ENCODE measurements around the gene ST7L.
"Not testable (repeated sequence)": the region's sequence is repeated elsewhere in the genome, so short reads cannot be mapped to it uniquely, and the experiment has no call there.

ST7L gene

GRCh38 chr1:112505400-112505785 is 113.5 kb downstream of the ST7L start:
- H3K27me3 ChIP-seq (ENCODE audit: control insufficient read depth, insufficient read depth, low read length) = peaks cover 95% of the 10 kb centered on the region
- H3K4me3 ChIP-seq (ENCODE audit: low read length) = no peak overlapping the region
- no peak overlapping the region for H3K27ac ChIP-seq (ENCODE audit: low read length)
- peaks cover 11% of the 10 kb centered on the region for H3K4me1 ChIP-seq (ENCODE audit: control insufficient read depth, low read depth, low read length)
- H3K9ac ChIP-seq (ENCODE audit: low read length) = no peak overlapping the region
- H3K36me3 ChIP-seq (ENCODE audit: control insufficient read depth, low read depth, low read length) = no peaks in the 10 kb centered on the region
- no peaks in the 10 kb centered on the region for H3K9me3 ChIP-seq (ENCODE audit: control insufficient read depth, low read depth, low read length)

- Histone ChIP-seq H3K4me3 (ENCODE audit: low read length) (no peak overlapping the region), H3K9me3 (ENCODE audit: control insufficient read depth, low read depth, low read length) (no peaks in the 10 kb centered on the region), H3K27me3 (ENCODE audit: control insufficient read depth, insufficient read depth, low read length) (peaks cover 92% of the 10 kb centered on the region), H3K36me3 (ENCODE audit: control insufficient read depth, low read depth, low read length) (no peaks in the 10 kb centered on the region), H3K27ac (ENCODE audit: low read length) (no peak overlapping the region), H3K4me1 (ENCODE audit: control insufficient read depth, low read depth, low read length) (peaks cover 6% of the 10 kb centered on the region), H3K9ac (ENCODE audit: low read length) (no peak overlapping the region)
These were observed 114.1 kb downstream of the ST7L start for GRCh38 chr1:112504661-112505399.

DNA sequence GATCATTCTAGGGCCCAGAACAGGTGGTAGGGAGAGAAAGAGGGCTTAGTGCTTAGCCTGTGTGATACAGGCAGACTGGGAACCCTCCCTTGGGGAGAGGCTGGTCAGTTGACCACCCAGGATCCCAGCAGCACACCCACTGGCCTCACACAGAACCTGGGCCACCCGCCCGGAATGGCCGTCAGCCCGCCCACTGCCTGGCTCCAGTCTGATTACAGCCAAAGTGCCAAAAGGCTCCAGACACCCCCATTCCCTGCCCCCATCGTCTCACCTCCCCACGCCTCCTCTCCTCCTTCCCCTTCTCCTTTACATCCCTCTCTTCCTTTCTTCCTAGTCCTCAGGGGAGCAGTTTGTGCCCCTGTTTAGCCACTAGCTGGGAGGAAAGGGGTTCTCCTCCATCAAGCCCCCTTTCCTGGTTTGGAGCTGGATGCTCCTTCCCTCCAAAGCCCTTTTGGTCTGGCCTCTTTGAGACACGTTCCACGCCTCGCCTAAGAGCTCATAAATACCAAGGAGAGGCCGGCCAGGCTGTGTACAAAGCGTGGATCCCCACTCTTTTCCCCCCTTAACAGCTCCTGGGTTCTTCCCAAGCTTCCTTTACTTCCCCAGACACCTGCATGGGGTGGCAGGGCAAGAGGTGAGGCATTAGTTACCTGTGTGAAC is 114.8 kb downstream of the ST7L start:
- Histone ChIP-seq H3K4me1 (ENCODE audit: control insufficient read depth, low read depth, low read length) (peaks cover 5% of the 10 kb centered on the region), H3K9ac (ENCODE audit: low read length) (no peak overlapping the region), H3K27ac (ENCODE audit: low read length) (no peak overlapping the region), H3K36me3 (ENCODE audit: control insufficient read depth, low read depth, low read length) (no peaks in the 10 kb centered on the region), H3K4me3 (ENCODE audit: low read length) (no peak overlapping the region), H3K27me3 (ENCODE audit: control insufficient read depth, insufficient read depth, low read length) (peaks cover 90% of the 10 kb centered on the region), H3K9me3 (ENCODE audit: control insufficient read depth, low read depth, low read length) (no peaks in the 10 kb centered on the region)

DNA sequence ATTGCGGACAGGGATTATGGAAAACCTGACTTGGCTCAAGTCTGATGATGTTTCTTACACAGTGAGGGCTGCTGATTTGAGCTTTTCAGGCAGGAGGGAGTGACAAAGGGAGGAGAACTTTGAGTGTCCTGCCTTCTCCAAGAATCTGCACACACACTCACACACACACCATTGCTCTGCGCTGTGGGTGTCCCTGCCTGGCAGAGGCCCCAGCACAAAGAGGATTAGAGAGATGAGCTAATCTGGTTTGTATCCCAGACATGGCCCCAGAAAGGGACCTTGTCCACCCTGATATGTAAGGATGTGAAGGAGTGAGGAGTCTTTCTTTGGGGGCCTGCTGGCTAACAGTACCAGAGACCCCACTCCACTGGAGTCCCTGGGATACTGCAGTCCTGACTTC is 116.1 kb downstream of the ST7L start:
- Histone ChIP-seq H3K27me3 (ENCODE audit: control insufficient read depth, insufficient read depth, low read length) (peaks cover 77% of the 10 kb centered on the region), H3K9ac (ENCODE audit: low read length) (no peak overlapping the region), H3K4me1 (ENCODE audit: control insufficient read depth, low read depth, low read length) (peaks cover 5% of the 10 kb centered on the region), H3K9me3 (ENCODE audit: control insufficient read depth, low read depth, low read length) (no peaks in the 10 kb centered on the region), H3K4me3 (ENCODE audit: low read length) (peak overlapping the region; percentile 57), H3K27ac (ENCODE audit: low read length) (no peak overlapping the region), H3K36me3 (ENCODE audit: control insufficient read depth, low read depth, low read length) (no peaks in the 10 kb centered on the region)

DNA sequence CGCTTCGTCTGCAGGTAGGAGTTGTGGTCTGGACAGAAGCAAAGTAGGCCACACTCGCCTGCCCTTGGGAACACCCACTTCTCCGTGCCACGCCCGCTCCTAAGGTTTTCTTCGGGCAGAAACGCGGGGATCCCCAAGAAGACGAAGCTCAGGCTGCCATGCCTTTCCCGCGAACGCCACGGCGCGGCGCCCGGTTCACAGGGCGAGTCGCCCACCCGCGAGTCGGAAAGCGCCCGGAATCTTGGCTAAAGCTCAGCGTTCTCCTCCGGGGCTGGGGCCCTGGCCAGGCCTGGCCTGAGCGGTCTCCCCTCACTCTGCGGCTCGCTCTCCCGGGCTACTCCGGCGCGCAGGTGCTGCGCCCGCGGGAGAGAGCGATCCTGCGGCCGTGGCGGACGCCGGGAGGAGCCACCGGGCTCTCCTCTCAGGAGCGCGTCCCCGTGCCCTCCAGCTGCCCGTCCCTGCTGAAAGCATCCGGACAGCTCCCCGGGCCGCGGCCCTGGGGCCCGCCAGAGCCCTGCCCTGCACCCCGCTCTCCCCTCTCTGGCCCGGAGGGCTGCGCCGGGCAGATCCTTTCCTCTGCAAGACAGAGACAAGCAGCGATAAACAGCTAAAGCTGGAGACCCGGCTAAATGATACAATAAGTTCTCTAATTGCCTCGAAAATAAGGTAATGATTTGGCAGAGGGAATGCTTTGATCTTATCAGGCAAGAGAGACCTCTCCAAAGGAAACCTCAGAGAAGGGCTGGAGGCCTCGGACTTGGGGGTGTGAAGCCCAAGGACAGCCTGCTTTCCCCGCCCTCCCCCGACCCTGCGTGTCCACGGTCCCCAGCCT is 116.9 kb downstream of the ST7L start:
- no peak overlapping the region for H3K27ac ChIP-seq (ENCODE audit: low read length)
- peaks cover 5% of the 10 kb centered on the region for H3K4me1 ChIP-seq (ENCODE audit: control insufficient read depth, low read depth, low read length)
- peak overlapping the region; percentile 57 for H3K4me3 ChIP-seq (ENCODE audit: low read length)
- no peaks in the 10 kb centered on the region for H3K9me3 ChIP-seq (ENCODE audit: control insufficient read depth, low read depth, low read length)
- peaks cover 69% of the 10 kb centered on the region for H3K27me3 ChIP-seq (ENCODE audit: control insufficient read depth, insufficient read depth, low read length)
- no peak overlapping the region for H3K9ac ChIP-seq (ENCODE audit: low read length)
- H3K36me3 ChIP-seq (ENCODE audit: control insufficient read depth, low read depth, low read length) = no peaks in the 10 kb centered on the region

DNA sequence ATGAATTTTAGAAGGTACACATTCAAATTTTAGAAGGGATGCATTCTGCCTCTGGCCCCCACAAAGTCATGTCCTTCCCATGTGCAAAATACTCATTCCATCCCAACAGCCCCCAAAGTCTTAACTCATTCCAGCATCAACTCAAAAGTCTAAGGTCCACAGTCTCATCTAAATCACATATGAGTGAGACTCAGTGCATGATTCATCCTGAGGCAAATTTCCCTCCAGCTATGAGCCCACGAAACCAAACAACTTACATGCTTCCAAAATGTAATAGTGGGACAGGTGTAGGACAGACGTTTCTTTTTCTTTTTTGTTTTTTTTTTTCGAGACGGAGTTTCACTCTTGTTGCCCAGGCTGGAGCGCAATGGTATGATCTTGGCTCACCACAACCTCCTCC is 122.7 kb downstream of the ST7L start:
- Histone ChIP-seq H3K36me3 (ENCODE audit: control insufficient read depth, low read depth, low read length) (no peaks in the 10 kb centered on the region), H3K27ac (ENCODE audit: low read length) (no peak overlapping the region), H3K9me3 (ENCODE audit: control insufficient read depth, low read depth, low read length) (no peaks in the 10 kb centered on the region), H3K27me3 (ENCODE audit: control insufficient read depth, insufficient read depth, low read length) (peaks cover 14% of the 10 kb centered on the region), H3K4me1 (ENCODE audit: control insufficient read depth, low read depth, low read length) (no peaks in the 10 kb centered on the region), H3K4me3 (ENCODE audit: low read length) (no peak overlapping the region), H3K9ac (ENCODE audit: low read length) (no peak overlapping the region)

DNA sequence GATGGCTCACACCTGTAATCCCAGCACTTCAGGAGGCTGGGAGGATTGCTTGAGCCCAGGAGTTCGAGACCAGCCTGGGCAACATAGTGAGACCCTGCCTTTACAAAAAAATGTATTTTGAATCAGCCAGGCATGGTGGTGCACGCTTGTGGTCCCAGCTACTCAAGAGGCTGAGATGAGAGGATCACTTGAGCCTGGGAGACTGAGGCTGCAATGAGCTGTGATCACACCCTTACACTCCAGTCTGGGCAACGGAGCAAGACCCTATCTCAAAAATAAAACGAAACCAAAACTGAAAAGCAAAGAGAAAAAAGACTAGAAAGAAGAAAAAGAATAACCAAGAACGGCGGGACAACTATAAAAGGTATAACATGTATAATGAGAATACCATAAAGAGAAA is 125.6 kb downstream of the ST7L start:
- Histone ChIP-seq H3K4me3 (ENCODE audit: low read length) (no peak overlapping the region), H3K27me3 (ENCODE audit: control insufficient read depth, insufficient read depth, low read length) (no peaks in the 10 kb centered on the region), H3K9me3 (ENCODE audit: control insufficient read depth, low read depth, low read length) (no peaks in the 10 kb centered on the region), H3K9ac (ENCODE audit: low read length) (no peak overlapping the region), H3K4me1 (ENCODE audit: control insufficient read depth, low read depth, low read length) (no peaks in the 10 kb centered on the region), H3K27ac (ENCODE audit: low read length) (no peak overlapping the region), H3K36me3 (ENCODE audit: control insufficient read depth, low read depth, low read length) (no peaks in the 10 kb centered on the region)

DNA sequence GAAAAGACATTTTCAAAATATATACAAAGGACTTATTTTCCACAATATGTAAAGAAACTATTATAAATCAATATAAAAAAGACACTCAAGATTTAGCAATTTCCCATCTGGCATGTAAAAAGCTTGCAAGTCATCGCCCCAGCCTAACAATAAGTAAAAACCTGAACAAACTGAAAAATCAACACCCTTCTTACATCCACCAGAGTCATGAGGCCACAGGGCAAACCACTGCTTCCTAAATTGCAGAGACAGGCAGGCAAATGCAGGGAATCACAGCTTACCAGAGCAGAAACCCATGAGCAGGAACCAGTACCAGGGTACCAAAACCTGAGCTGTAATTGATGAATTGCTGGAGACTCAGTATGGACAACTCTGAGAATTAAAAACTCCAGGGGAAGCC is 126.9 kb downstream of the ST7L start:
- Histone ChIP-seq H3K9ac (ENCODE audit: low read length) (no peak overlapping the region), H3K36me3 (ENCODE audit: control insufficient read depth, low read depth, low read length) (no peaks in the 10 kb centered on the region), H3K4me1 (ENCODE audit: control insufficient read depth, low read depth, low read length) (no peaks in the 10 kb centered on the region), H3K4me3 (ENCODE audit: low read length) (no peak overlapping the region), H3K27ac (ENCODE audit: low read length) (no peak overlapping the region), H3K27me3 (ENCODE audit: control insufficient read depth, insufficient read depth, low read length) (no peaks in the 10 kb centered on the region), H3K9me3 (ENCODE audit: control insufficient read depth, low read depth, low read length) (no peaks in the 10 kb centered on the region)

- Histone ChIP-seq H3K27me3 (ENCODE audit: control insufficient read depth, insufficient read depth, low read length) (no peaks in the 10 kb centered on the region), H3K36me3 (ENCODE audit: control insufficient read depth, low read depth, low read length) (no peaks in the 10 kb centered on the region), H3K4me1 (ENCODE audit: control insufficient read depth, low read depth, low read length) (no peaks in the 10 kb centered on the region), H3K9me3 (ENCODE audit: control insufficient read depth, low read depth, low read length) (no peaks in the 10 kb centered on the region), H3K4me3 (ENCODE audit: low read length) (no peak overlapping the region), H3K27ac (ENCODE audit: low read length) (no peak overlapping the region), H3K9ac (ENCODE audit: low read length) (no peak overlapping the region)
These were observed 130.8 kb downstream of the ST7L start for GRCh38 chr1:112488141-112488540.

DNA sequence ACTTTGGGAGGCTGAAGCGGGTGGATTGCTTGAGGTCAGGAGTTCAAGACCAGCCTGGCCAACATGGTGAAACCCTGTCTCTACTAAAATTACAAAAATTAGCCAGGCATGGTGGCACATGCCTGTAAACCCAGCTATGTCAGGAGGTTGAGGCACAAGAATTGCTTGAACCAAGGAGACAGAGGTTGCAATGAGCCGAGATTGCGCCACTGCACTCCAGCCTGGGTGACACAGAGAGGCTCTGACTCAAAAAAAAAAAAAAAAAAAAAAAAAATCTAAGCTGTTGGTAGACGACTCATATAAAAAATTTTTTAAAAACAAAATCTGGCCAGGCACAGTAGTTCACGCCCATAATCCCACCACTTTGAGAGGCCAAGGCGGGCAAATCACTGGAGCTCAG is 131.3 kb downstream of the ST7L start:
- H3K27me3 ChIP-seq (ENCODE audit: control insufficient read depth, insufficient read depth, low read length); H3K4me1 ChIP-seq (ENCODE audit: control insufficient read depth, low read depth, low read length); H3K9me3 ChIP-seq (ENCODE audit: control insufficient read depth, low read depth, low read length); H3K9ac ChIP-seq (ENCODE audit: low read length); H3K27ac ChIP-seq (ENCODE audit: low read length); H3K4me3 ChIP-seq (ENCODE audit: low read length); H3K36me3 ChIP-seq (ENCODE audit: control insufficient read depth, low read depth, low read length): not testable (repeated sequence)

DNA sequence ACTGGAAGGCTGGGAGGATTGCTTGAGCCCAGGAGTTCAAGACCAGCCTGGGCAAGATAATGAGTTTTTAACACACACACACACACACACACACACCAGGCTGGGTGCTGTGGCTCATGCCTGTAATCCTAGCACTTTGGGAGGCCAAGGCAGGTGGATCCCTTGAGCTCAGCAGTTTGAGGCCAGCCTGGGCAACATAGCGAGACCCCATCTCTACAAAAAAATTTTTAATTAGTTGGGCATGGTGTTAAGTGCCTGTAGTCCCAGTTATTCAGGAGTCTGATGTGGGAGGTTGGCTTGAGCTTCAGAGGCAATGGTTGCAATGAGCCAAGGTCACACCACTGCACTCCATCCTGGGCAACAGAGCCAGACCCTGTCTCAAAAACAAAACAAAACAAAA is 132.9 kb downstream of the ST7L start:
- H3K27ac ChIP-seq (ENCODE audit: low read length); H3K36me3 ChIP-seq (ENCODE audit: control insufficient read depth, low read depth, low read length); H3K4me1 ChIP-seq (ENCODE audit: control insufficient read depth, low read depth, low read length); H3K4me3 ChIP-seq (ENCODE audit: low read length); H3K9me3 ChIP-seq (ENCODE audit: control insufficient read depth, low read depth, low read length); H3K27me3 ChIP-seq (ENCODE audit: control insufficient read depth, insufficient read depth, low read length); H3K9ac ChIP-seq (ENCODE audit: low read length): not testable (repeated sequence)
